IPS-18c (cell line): ENCODE results near the gene ESYT2.

ENCODE experiments used
- H3K4me3 ChIP-seq: 2 replicates; pipeline ENCODE4 v1.7.0; 2013; ENCODE audit warnings: low read depth, mild to moderate bottlenecking, low read length, moderate library complexity; ENCODE audit not compliant: insufficient read depth
- H3K9me3 ChIP-seq: one replicate; pipeline ENCODE4 v1.6.1; 2013; ENCODE audit warnings: mild to moderate bottlenecking, low read length, moderate library complexity; ENCODE audit not compliant: control insufficient read depth, insufficient read depth

The ESYT2 gene

DNA sequence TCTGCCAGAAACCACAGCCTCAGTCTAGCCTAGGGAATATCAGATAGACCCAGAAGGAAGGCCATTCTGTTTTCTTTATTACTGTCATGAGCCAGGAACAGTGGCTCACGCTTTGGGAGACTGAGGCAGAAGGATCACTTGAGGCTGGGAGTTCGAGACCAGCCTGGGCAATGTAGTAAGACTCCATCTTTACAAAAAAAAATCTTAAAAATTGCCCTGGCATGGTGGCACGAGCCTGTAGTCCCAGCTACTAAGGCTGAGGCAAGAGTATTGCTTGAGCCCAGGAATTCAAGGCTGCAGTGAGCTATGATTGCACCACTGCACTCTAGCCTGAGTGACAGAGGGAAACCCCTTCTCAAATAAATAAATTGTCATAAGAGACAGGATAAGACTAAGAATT is 3.7 kb upstream of the ESYT2 start:
- Histone ChIP-seq H3K9me3 (no peaks in the 10 kb centered on the region), H3K4me3 (no peak overlapping the region)

DNA sequence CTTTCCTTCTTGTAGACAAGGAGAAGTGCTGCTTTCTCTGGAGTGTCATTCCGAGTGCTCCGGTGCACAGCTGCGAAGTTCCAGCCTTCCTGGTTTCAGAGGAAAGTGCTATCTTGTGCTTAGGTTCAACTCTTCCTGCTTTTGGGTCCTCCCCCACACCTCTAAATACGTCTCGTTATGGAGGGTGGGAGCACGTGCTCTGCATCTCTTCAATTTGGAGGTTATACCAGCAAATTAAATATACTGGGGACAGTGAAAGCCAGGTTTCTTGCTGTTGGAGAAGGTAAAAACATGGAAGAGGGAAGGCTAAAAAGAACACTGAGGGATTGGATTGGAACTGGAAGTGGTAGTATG is 2.4 kb upstream of the ESYT2 start:
- Histone ChIP-seq H3K9me3 (no peaks in the 10 kb centered on the region), H3K4me3 (no peak overlapping the region)

GRCh38 chr7:158830211-158830723 is 958 bp upstream of the ESYT2 start:
- peak overlapping the region; percentile 89 for H3K4me3 ChIP-seq
- no peaks in the 10 kb centered on the region for H3K9me3 ChIP-seq

DNA sequence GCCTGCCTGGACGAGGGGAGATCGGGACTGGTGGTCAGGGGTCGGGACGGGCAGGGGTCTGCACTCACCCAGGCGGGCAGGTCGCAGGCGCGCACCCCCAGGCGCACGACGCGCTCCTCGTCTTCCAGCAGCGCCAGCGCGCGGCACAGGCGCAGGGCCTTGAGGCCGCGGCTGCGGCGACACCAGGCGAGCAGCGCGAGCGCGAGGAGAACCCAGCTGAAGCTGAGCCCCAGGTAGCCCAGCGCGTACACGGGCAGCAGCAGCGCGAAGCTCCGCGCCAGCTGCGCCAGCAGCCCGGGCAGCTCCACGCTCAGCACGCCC is 328 bp downstream of the ESYT2 start:
- H3K4me3 ChIP-seq = peak overlapping the region; percentile 89

DNA sequence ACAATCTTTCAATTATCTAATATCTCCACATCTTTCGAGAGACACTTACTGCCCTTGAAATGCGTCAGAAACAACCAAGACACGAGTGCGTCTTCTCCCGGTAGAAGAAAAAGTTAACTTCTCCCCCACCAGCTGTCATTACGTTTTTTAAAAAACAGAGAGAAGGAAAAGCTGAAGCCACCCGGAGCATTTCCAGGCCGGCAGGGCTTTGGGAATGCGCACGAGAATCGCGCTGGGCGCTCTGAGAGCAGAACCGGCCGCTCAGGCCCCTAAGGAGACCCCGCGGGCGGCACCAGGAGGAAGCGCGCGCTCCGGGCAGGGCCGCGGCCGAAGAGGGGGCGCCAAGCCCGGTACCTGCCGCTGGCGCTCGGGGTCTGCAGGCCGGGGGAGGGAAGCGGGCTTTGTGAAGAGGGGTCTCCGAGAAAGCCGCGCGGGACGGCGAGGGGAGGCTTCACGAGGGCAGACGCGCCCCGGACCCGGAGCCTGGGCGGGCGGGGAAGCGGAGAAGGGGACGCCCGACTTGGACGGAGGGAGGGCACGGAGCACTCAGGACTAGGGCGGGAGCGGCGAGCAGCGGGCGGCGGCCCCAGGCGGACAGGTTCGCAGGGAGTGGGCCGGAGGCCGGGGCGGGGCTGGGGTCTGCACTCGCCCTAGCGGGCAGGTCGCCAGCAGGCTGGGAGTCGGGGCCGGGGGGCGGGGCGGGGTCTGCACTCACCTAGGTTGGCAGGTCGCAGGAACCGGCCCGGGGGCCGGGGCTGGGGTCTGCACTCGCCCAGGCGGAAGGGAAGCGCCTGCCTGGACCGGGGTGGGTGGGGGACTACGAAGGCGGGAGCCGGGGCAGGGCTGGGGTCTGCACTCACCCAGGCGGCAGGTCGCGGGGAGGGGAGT is 932 bp downstream of the ESYT2 start:
- Histone ChIP-seq H3K9me3 (no peaks in the 10 kb centered on the region), H3K4me3 (peak overlapping the region; percentile 89)

More for the DNA sequence above, 328 bp downstream of the ESYT2 start:
- H3K9me3 ChIP-seq = no peaks in the 10 kb centered on the region

GRCh38 chr7:158827411-158828132 is 1.7 kb downstream of the ESYT2 start:
- Histone ChIP-seq H3K9me3 (no peaks in the 10 kb centered on the region), H3K4me3 (peak overlapping the region; percentile 89)

GRCh38 chr7:158825628-158826289 is 3.5 kb downstream of the ESYT2 start:
- no peak overlapping the region for H3K4me3 ChIP-seq
- H3K9me3 ChIP-seq = no peaks in the 10 kb centered on the region

DNA sequence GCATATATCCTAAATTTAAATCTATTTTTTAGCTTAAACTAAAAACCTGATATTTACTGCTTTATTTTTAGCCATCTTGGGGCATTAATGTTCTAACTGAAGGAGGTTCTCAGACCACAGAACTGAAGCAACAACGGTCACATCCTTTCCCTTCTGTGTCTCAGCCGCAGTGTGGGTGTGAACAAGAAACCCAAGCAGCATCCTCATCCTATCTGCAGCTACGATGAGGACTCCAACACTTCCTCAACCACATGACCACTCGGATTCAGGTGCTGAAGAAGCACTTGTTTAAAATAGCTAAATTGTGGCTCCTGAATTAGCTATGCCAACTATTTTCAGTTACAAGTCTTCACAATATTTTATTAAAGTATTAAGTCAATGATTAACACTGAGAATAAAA is 5.3 kb downstream of the ESYT2 start:
- Histone ChIP-seq H3K9me3 (no peaks in the 10 kb centered on the region), H3K4me3 (no peak overlapping the region)

GRCh38 chr7:158821171-158822031 is 7.9 kb downstream of the ESYT2 start:
- no peak overlapping the region for H3K4me3 ChIP-seq
- H3K9me3 ChIP-seq = no peaks in the 10 kb centered on the region

- no peaks in the 10 kb centered on the region for H3K9me3 ChIP-seq
- H3K4me3 ChIP-seq = no peak overlapping the region
Observed at GRCh38 chr7:158820656-158821055, 8.7 kb downstream of the ESYT2 start.

DNA sequence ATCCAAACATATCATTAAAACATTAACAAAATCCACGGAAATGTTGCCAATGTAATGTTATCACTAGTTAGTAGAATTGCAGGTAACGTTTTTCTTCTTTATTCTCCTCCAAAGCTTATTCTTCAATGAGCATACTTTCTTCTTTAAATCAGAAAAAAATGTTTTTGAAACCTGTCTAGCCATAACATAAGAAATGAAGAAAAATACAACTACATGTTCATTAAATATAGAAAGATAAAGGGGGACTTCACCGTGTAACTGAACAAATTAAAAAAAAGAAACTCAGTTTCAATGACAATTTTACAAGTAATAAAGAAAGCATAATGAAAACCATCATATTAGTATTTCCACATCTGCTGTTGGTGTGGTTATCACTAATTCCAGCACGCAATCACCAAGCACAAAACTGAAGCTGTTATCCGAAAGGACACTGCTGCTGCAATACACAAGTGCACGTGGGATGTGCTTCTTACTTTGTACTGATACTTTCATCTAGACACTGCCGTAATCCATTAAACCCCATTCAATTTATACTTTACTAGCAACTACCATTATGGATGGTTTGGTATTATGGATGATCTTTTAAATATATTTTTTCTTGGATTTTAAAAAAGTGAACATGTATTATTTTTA is 9.6 kb downstream of the ESYT2 start:
- no peak overlapping the region for H3K4me3 ChIP-seq

GRCh38 chr7:158818325-158819213 is 10.7 kb downstream of the ESYT2 start:
- Histone ChIP-seq H3K9me3 (no peaks in the 10 kb centered on the region), H3K4me3 (no peak overlapping the region)

More for the DNA sequence above, 9.6 kb downstream of the ESYT2 start:
- H3K9me3 ChIP-seq = no peaks in the 10 kb centered on the region

- Histone ChIP-seq H3K4me3 (no peak overlapping the region), H3K9me3 (no peaks in the 10 kb centered on the region)
Observed at GRCh38 chr7:158816995-158817394, 12.3 kb downstream of the ESYT2 start.

DNA sequence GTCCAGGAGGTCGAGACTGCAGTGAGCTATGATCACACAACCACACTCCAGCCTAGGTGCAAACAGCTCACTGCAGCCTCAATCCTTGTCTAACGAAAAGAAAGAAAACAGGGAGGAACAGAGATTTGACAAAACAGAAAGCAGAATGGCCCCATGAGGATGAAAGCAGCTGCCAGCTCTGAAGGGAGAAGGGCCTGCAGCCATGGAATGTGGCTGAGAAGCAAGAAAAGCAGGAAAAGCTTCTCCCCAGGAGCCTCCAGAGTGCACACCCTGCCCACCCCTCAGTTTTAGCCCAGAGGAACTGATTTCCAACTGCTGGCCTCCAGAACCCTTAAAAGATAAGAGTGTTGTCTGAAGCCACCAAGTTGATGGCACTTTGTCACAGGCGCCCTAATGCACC is 13.0 kb downstream of the ESYT2 start:
- no peak overlapping the region for H3K4me3 ChIP-seq
- H3K9me3 ChIP-seq = no peaks in the 10 kb centered on the region

DNA sequence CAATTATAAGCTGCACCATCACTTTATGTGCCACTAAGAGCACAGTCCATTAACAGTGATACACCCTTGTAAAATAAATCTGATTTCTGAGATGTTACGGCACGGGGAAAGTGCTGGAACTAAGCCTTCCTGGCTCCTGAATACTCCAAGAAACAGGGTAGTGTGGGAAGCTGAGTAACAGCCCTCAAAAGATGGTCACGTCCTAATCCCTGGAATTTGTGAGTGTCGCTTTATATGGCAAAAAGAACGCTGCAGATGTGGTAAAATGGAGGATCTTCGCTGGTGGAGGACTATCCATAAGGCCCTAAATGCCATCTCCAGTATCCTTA is 13.5 kb downstream of the ESYT2 start:
- Histone ChIP-seq H3K9me3 (no peaks in the 10 kb centered on the region), H3K4me3 (no peak overlapping the region)
